Choroid plexus epithelial cell (primary cell): ENCODE data around the gene TWF2.

Experiments used
- DNase-seq: peaks from one replicate; pipeline ENCODE4 v3.0.0-alpha.2; 2010; ENCODE audit warnings: low read depth
- H3K4me3 ChIP-seq: 2 replicates; pipeline ENCODE4 v1.5.1; 2011; ENCODE audit warnings: low read depth, mild to moderate bottlenecking, control low read depth, low read length, moderate library complexity
- TF ChIP-seq, protein P1 (sequence below): conservative IDR thresholded peaks from 2 replicates; pipeline ENCODE4 v1.5.1; 2011; ENCODE audit warnings: low read depth, mild to moderate bottlenecking, control low read depth, inconsistent platforms, low read length, moderate library complexity

The TWF2 gene

DNA sequence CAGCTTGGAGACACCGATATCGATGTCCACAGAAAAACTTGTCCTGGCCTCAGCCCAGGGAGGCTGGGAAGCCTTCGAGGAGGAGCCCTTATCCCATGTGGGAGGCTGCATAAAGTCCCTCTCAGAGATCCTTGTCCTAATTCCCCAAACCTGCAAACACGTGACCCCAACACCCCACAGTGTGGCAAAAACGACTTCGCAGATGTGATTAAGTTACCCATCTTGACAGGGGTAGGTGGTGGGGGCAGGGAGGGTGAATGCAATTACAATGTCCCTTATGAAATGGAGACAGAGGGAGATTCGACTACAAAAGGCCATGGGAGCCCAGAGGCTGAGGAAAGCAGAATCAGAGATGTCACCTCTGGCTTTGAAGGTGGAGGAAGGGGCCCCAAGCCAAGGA is 11.2 kb downstream of the TWF2 start:
- DNase-seq = no peak
- H3K4me3 ChIP-seq = no peak overlapping the region
- TF ChIP-seq, protein P1, sequence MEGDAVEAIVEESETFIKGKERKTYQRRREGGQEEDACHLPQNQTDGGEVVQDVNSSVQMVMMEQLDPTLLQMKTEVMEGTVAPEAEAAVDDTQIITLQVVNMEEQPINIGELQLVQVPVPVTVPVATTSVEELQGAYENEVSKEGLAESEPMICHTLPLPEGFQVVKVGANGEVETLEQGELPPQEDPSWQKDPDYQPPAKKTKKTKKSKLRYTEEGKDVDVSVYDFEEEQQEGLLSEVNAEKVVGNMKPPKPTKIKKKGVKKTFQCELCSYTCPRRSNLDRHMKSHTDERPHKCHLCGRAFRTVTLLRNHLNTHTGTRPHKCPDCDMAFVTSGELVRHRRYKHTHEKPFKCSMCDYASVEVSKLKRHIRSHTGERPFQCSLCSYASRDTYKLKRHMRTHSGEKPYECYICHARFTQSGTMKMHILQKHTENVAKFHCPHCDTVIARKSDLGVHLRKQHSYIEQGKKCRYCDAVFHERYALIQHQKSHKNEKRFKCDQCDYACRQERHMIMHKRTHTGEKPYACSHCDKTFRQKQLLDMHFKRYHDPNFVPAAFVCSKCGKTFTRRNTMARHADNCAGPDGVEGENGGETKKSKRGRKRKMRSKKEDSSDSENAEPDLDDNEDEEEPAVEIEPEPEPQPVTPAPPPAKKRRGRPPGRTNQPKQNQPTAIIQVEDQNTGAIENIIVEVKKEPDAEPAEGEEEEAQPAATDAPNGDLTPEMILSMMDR = no peak

DNA sequence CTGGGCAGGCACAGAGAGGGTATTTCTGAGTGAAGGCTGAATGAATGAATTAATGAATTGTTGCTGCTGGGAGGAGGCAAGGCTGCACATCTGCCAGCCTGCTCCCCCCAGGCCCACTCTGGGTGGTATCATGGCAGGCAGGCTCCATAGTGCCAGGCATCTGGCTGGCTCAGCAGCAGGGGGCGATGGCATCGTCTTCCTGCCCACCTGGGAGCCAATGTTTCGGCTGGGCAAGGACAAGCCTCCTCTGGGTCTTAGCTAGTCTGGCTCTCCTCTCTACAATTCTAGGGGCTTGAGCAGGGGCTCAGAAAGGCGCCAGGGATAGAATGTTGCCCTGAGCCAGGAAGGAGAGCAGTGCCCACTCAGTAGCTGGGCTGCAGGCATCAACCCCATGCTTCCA is 11.8 kb downstream of the TWF2 start:
- TF ChIP-seq, protein P1 = no peak
- no peak for DNase-seq
- no peak overlapping the region for H3K4me3 ChIP-seq

DNA sequence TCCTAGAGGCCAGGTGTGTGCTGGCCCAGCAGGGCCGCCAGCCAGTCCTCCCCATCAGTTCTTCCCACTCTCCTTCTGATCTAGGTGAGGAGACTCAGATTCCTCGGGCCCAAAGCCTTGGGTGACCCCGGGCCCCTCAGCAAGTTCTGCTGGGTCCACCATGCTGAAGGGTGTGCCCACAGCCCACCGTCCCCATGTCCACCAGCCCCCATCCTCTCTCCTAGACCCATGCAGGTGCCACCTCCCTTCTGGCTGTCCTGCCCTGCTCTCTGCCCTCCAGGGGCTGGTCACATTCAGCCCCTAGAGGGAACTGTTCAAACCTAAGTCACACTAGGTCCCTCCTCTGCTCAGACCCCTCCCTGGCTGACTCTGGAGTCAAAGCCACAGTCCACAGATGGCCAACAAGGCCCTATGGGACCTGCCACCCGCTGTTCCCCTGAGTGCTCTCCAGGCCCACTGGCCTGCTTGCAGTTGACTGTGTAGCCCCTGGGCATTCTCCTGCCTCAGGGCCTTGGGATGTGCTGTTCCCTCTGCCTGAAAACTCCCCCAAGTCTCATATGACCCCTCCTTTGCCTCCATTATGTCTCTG is 12.6 kb downstream of the TWF2 start:
- no peak for DNase-seq
- no peak overlapping the region for H3K4me3 ChIP-seq
- TF ChIP-seq, protein P1 = no peak

DNA sequence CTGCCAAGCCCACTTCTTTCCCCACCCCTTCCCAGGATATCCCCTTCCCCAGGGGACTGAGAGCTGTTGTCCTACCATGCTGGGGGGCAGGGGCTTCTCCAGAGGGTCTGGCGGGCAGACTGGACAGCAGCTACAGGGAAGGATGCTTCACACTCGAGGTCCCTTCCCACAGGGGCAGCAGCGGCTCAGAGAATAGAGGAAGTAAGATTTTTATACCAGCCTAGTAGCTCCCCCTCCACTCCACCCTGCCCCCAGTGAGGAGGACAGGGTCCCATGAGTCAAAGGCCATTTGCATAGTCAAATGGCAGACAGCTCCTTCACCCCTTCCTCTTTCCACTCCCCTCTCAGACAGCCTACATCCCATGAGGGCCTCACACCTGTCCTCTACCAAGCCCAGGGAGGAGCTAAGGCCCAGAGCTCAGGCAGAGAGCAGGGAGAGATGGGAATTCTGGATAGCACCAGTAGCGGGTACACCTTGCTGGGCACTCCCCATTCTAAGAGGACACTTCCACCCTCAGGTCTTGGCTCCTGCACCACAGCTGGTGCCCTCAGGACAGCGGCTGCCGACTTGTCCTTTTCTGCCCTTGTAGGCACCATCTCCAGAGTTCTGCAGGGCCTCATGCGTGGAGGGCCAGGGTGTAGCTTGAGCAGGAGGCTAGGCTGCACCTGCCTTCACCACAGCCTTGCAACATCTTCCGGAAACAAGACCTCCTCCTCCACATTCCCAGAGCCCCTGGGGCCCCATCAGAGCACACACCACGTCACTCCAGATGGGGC is 13.3 kb downstream of the TWF2 start, which contains the start of gene TLR9:
Gene TLR9 (minus strand): TSS at position 194 of the 777 bp plus-strand sequence. CDS start 116 bp downstream, at position 78.
- no peak for DNase-seq
- TF ChIP-seq, protein P1 = no peak
- no peak within 1 kb of the TSS for H3K4me3 ChIP-seq

DNA sequence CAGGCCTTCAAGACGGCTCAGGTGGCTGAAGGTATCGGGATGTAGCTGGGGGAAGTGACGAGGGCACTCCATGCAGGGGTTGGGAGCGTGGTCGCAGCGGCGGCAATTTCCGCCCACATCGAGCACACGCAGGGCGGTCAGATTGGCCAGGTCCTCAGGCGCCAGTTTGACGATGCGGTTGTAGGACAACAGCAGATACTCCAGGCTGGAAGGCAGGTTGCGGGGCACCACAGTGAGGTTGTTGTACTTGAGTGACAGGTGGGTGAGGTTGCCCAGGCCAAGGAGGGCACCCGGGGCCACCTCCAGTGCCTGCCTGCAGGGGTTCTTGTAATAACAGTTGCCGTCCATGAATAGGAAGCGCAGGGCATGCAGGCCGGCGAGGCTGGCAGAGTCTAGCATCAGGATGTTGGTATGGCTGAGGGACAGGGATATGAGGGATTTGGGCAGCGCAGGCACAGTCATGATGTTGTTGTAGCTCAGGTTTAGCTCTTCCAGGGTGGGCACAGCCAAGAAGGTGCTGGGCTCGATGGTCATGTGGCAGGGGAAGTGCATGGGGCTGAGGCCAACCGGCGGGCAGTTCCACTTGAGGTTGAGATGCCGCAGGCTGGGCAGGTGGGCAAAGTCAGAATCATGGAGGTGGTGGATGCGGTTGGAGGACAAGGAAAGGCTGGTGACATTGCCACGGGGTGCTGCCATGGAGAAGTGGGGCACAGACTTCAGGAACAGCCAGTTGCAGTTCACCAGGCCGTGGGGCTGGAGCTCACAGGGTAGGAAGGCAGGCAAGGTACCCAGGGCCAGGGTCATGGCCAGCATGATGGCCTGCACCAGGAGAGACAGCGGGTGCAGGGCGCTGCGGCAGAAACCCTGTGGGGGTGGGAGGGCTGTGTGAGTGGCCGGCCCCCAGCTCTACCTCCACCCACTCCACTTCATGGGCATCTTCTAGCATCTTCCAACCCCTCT is 15.2 kb downstream of the TWF2 start:
- no peak for DNase-seq
- TF ChIP-seq, protein P1 = no peak
- no peak overlapping the region for H3K4me3 ChIP-seq

DNA sequence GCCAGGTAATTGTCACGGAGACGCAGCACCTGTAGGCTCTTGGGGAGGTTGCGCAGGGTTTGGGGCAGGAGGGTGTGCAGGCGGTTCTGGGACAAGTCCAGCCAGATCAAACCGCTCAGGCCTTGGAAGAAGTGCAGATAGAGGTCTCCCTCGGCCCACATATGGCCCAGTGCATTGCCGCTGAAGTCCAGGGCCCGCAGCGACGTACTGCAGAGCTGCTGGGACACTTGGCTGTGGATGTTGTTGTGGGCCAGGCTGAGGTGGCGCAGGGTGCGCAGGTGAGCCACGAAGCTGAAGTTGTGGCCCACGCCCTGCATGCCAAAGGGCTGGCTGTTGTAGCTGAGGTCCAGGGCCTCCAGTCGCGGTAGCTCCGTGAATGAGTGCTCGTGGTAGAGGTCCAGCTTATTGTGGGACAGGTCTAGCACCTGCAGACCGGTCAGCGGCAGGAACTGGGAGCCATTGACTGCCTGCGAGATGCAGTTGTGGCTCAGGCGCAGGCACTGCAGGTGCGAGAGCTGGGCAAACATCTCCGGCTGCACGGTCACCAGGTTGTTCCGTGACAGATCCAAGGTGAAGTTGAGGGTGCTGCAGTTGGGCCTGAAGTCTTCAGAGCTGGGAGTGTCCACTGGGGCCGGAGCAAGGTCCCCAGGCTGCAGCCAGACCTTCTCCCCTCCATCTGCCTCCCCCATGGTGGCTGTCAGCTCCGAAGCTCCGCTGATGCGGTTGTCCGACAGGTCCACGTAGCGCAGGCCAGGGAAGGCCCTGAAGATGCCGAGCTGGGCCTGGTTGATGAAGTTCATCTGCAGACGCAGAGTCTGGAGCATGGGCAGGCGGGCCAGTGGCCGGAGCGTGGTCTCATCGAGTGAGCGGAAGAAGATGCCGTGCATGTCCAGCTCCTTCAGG is 16.4 kb downstream of the TWF2 start:
- TF ChIP-seq, protein P1 = no peak
- no peak overlapping the region for H3K4me3 ChIP-seq
- DNase-seq = no peak
